Upper lobe of left lung (tissue), 6 donors: ENCODE results near the gene ACD. TPM values are rescaled to one million over a fixed set of nuclear protein-coding genes. Genes with fewer than 3 reads are reported as not detected.

Experiments used
- ATAC-seq, 2 donors: fragments of 200-7000 bp; cut with Tn5 transposase; one replicate each; pipeline ENCODE4 v1.9.1; 2022; ENCODE audit warnings: mild to moderate bottlenecking in 2 of 2, moderate library complexity in 2 of 2; ENCODE audit not compliant: low FRiP score in 2 of 2
- DNase-seq, 2 donors: peaks; one replicate each; pipeline ENCODE4 v3.0.0-alpha.2; 2019 to 2020
- H3K27ac ChIP-seq, 4 donors: fragments of 200-600 bp; sonication (generic); one replicate each; pipeline ENCODE4 v1.5.1; 2016 to 2019
- H3K27me3 ChIP-seq, 4 donors: fragments of 200-600 bp; sonication (generic); one replicate each; pipeline ENCODE4 v1.5.1; 2017 to 2019
- H3K36me3 ChIP-seq, 4 donors: fragments of 200-600 bp; sonication (generic); one replicate each; pipeline ENCODE4 v1.5.1; 2016 to 2019
- H3K4me1 ChIP-seq, 4 donors: fragments of 200-600 bp; sonication (generic); one replicate each; pipeline ENCODE4 v1.5.1; 2018 to 2019
- H3K4me3 ChIP-seq, 4 donors: fragments of 200-600 bp; sonication (generic); one replicate each; pipeline ENCODE4 v1.5.1; 2017 to 2019; ENCODE audit warnings: mild to moderate bottlenecking in 2 of 4, moderate library complexity in 1 of 4
- H3K9me3 ChIP-seq, 4 donors: fragments of 200-600 bp; sonication (generic); one replicate each; pipeline ENCODE4 v1.5.1; 2018 to 2019
- EP300 ChIP-seq, 4 donors: sonication (generic); formaldehyde crosslinking; IDR thresholded peaks; one replicate each; pipeline ENCODE4 v1.5.1; 2017; ENCODE audit warnings: antibody characterized with exemption in 4 of 4, control low read depth in 2 of 4
- POLR2A ChIP-seq, 4 donors: fragments of 450-650 bp; IDR thresholded peaks; one replicate each; pipeline ENCODE4 v1.5.1; 2016 to 2017; ENCODE audit warnings: antibody characterized with exemption in 4 of 4, mild to moderate bottlenecking in 2 of 4
- POLR2AphosphoS5 ChIP-seq, 2 donors: sonication (generic); formaldehyde crosslinking; IDR thresholded peaks; one replicate each; pipeline ENCODE4 v1.5.1; 2017; ENCODE audit warnings: antibody characterized with exemption in 2 of 2
- WGBS, 2 donors: methylation state at CpG; one replicate each; pipeline ENCODE4 v1.1.5; 2017 to 2018; 5-methylcytosine and 5-hydroxymethylcytosine counted together
- total RNA-seq, 6 donors: library from RNA; depleted of rRNA in 4 of 6; stranded (reverse); fragments of >200 nt in 4 of 6; gene quantifications; one replicate each; pipeline versions ENCODE4 v1.1.0 to v1.2.1, GENCODE V29; 2016 to 2021
- TF ChIP-seq, protein P1 (sequence below), 6 experiments: fragments of 450-650 bp in 4 of 6; fragments of 200-600 bp in 2 of 6; sonication (generic) in 2 of 6; IDR thresholded peaks; one replicate each; pipeline ENCODE4 v1.5.1; 2016 to 2019; ENCODE audit warnings: antibody characterized with exemption in 6 of 6
- donor health status: DM: no; HTN: no; CAD: no; lungs with moderate emphysema.
- donor health status: DM: no; HTN: yes; CAD: no; lungs with severe emphysema.

The ACD gene
- total RNA-seq, 6 donors from 2014 or later, result 15.8 to 25.1 (median 18.8) TPM

GRCh38 chr16:67648764-67649407 is 11.2 kb downstream of the ACD start:
- no peaks in the 10 kb centered on the region for H3K36me3 ChIP-seq
- H3K27ac ChIP-seq, result no peak overlapping the region
- H3K9me3 ChIP-seq, result no peaks in the 10 kb centered on the region
- peaks cover 21 to 29% (median 23%) of the 10 kb centered on the region in 4 donors for H3K4me1 ChIP-seq
- peaks cover 0 to 22% (median 10%) of the 10 kb centered on the region in 4 donors for H3K27me3 ChIP-seq
- TF ChIP-seq, protein P1, sequence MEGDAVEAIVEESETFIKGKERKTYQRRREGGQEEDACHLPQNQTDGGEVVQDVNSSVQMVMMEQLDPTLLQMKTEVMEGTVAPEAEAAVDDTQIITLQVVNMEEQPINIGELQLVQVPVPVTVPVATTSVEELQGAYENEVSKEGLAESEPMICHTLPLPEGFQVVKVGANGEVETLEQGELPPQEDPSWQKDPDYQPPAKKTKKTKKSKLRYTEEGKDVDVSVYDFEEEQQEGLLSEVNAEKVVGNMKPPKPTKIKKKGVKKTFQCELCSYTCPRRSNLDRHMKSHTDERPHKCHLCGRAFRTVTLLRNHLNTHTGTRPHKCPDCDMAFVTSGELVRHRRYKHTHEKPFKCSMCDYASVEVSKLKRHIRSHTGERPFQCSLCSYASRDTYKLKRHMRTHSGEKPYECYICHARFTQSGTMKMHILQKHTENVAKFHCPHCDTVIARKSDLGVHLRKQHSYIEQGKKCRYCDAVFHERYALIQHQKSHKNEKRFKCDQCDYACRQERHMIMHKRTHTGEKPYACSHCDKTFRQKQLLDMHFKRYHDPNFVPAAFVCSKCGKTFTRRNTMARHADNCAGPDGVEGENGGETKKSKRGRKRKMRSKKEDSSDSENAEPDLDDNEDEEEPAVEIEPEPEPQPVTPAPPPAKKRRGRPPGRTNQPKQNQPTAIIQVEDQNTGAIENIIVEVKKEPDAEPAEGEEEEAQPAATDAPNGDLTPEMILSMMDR (IDR thresholded peaks at IDR 0.05), result no peak
- TF ChIP-seq POLR2A (IDR thresholded peaks at IDR 0.05), result no peak
- no peak for TF ChIP-seq EP300 (IDR thresholded peaks at IDR 0.05)
- no peak for TF ChIP-seq POLR2AphosphoS5 (IDR thresholded peaks at IDR 0.05)
- 83 to 100% methylated on average over 1 to 30 of the region's 35 CpGs for WGBS, 2 donors
- ATAC-seq (no peak), DNase-seq (peak in 1 of 2 donors; percentile 77)
- H3K4me3 ChIP-seq, result no peak overlapping the region

DNA sequence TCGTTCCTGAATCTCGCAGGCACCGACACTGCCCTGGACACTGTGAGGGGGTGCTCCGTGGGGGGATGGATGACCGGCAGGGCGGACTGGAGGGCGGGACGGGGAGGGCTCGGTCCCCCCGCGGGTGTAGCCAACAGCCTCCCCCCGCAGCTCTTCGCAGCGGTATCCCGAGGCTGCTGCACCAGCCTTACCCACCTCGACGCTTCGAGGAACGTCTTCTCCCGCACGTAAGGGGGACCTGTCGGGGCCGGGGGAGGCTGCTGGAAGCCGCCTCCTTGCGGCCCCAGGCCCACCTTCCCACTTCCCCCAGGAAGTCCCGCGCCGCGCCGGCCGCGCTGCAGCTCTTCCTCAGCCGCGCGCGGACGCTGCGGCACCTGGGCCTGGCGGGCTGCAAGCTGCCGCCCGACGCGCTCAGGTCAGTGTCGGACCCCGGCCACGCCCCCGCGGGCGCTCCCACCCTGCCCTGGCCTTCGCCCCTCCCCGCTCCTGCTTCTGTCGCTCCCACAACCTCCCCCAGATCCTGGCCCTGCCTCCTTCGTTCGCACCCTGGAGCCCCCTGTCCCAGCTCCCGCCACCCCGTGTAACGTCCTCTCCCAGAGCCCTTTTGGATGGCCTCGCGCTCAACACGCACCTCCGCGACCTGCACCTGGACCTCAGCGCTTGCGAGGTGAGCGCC is 11.8 kb downstream of the ACD start:
- H3K4me1 ChIP-seq, result peaks cover 16 to 23% (median 18%) of the 10 kb centered on the region in 4 donors

DNA sequence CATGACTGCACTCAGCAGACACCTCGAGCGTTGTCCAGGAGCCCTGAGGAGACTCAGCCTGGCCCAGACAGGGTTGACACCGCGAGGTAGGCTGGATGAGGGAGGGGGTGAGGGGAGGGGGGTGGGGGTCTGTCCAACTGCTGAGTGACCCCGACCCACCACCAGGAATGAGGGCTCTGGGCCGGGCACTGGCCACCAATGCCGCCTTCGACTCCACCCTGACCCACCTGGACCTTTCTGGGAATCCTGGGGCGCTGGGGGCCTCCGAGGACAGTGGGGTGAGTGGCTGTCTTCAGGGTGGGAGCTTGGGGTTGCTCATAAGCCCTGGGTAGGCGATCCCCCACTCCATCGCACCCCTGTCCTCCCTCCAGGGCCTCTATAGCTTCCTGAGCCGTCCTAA is 12.4 kb downstream of the ACD start:
- Histone ChIP-seq H3K4me1 (peaks cover 13 to 18% (median 14%) of the 10 kb centered on the region in 4 donors), H3K4me3 (no peak overlapping the region), H3K36me3 (no peaks in the 10 kb centered on the region), H3K27ac (no peak overlapping the region), H3K27me3 (peaks cover 0 to 14% (median 6%) of the 10 kb centered on the region in 4 donors), H3K9me3 (no peaks in the 10 kb centered on the region)
- no peak for ATAC-seq
- WGBS, 2 donors, result 90% methylated on average over 13 of the region's 13 CpGs; no CpG with 5 or more reads in 1 of the 2 donors
- peak in 1 of 2 donors; percentile 54 for DNase-seq
- TF ChIP-seq POLR2A (IDR thresholded peaks at IDR 0.05), result no peak

More for the DNA sequence above, 11.8 kb downstream of the ACD start:
- 65 to 68% methylated on average over 31 to 54 of the region's 65 CpGs for WGBS, 2 donors
- no peaks in the 10 kb centered on the region for H3K36me3 ChIP-seq
- no peak overlapping the region for H3K4me3 ChIP-seq
- peaks cover 0 to 17% (median 8%) of the 10 kb centered on the region in 4 donors for H3K27me3 ChIP-seq
- H3K9me3 ChIP-seq, result no peaks in the 10 kb centered on the region
- ATAC-seq (no peak), DNase-seq (peak in 1 of 2 donors; percentile 83)
- no peak for TF ChIP-seq POLR2AphosphoS5 (IDR thresholded peaks at IDR 0.05)
- TF ChIP-seq POLR2A (IDR thresholded peaks at IDR 0.05), result no peak
- TF ChIP-seq, protein P1 (IDR thresholded peaks at IDR 0.05), result no peak
- TF ChIP-seq EP300 (IDR thresholded peaks at IDR 0.05), result no peak
- H3K27ac ChIP-seq, result no peak overlapping the region

- peak in 1 of 2 donors; percentile 63 for DNase-seq
- H3K9me3 ChIP-seq, result no peaks in the 10 kb centered on the region
- H3K36me3 ChIP-seq, result no peaks in the 10 kb centered on the region
- H3K4me3 ChIP-seq, result no peak overlapping the region
- peaks cover 0 to 14% (median 6%) of the 10 kb centered on the region in 4 donors for H3K27me3 ChIP-seq
- WGBS, 2 donors, result 82 to 88% methylated on average over 7 to 15 of the region's 15 CpGs
- H3K27ac ChIP-seq, result no peak overlapping the region
- H3K4me1 ChIP-seq, result peaks cover 11 to 19% (median 14%) of the 10 kb centered on the region in 4 donors
- TF ChIP-seq EP300 (IDR thresholded peaks at IDR 0.05) (no peak), POLR2A (IDR thresholded peaks at IDR 0.05) (no peak), POLR2AphosphoS5 (IDR thresholded peaks at IDR 0.05) (no peak)
- TF ChIP-seq, protein P1 (IDR thresholded peaks at IDR 0.05), result no peak
- ATAC-seq, result no peak
These were observed 12.9 kb downstream of the ACD start for GRCh38 chr16:67647111-67647651.
